Putamen (tissue), 1 donor: ENCODE results near the gene TJP3.
"Not testable (repeated sequence)": the region's sequence is repeated elsewhere in the genome, so short reads cannot be mapped to it uniquely, and the experiment has no call there.

Experiments
- DNase-seq: peaks from one replicate; pipeline ENCODE4 v3.0.0-alpha.2; 2016; ENCODE audit warnings: low spot score

TJP3 gene

GRCh38 chr19:3708207-3708931 lies at the start of gene TJP3:
Gene TJP3, plus strand, starts transcription at chr19:3708384. Its CDS starts 20,049 bp downstream, at chr19:3728433.
- DNase-seq: no peak

GRCh38 chr19:3658870-3659745 lies 49.1 kb upstream of the TJP3 start:
- DNase-seq: no peak

GRCh38 chr19:3659746-3660112 lies 48.5 kb upstream of the TJP3 start:
- DNase-seq: no peak

GRCh38 chr19:3660493-3661219 lies 47.5 kb upstream of the TJP3 start:
- DNase-seq: no peak

- no peak for DNase-seq
Observed at GRCh38 chr19:3661284-3662238, 46.6 kb upstream of the TJP3 start.

- no peak for DNase-seq
Observed at GRCh38 chr19:3663838-3664237, 44.3 kb upstream of the TJP3 start.

GRCh38 chr19:3664879-3665642 lies 43.1 kb upstream of the TJP3 start:
- no peak for DNase-seq

GRCh38 chr19:3665681-3666544 lies 42.3 kb upstream of the TJP3 start:
- DNase-seq: no peak

GRCh38 chr19:3666545-3666856 lies 41.7 kb upstream of the TJP3 start:
- DNase-seq: not testable (repeated sequence)

GRCh38 chr19:3667037-3667638 lies 41.0 kb upstream of the TJP3 start:
- DNase-seq: no peak

- no peak for DNase-seq
Observed at GRCh38 chr19:3667766-3668165, 40.4 kb upstream of the TJP3 start.

GRCh38 chr19:3668331-3669081 lies 39.7 kb upstream of the TJP3 start:
- no peak for DNase-seq

GRCh38 chr19:3669082-3669946 lies 38.9 kb upstream of the TJP3 start:
- DNase-seq: no peak

GRCh38 chr19:3669947-3670795 lies 38.0 kb upstream of the TJP3 start:
- DNase-seq: no peak

GRCh38 chr19:3670796-3671679 lies 37.1 kb upstream of the TJP3 start:
- DNase-seq: no peak
